Neuronal stem cell (in vitro differentiated cells): ENCODE data around the gene MPRIP.
A peak's percentile ranks its signal among the peaks of the same experiment; 100 is the strongest.

ENCODE experiments used
- DNase-seq: peaks from one replicate; pipeline ENCODE4 v3.0.0-alpha.2; 2013; ENCODE audit warnings: low spot score
- H2AFZ ChIP-seq: one replicate; pipeline ENCODE4 v1.6.1; 2013; ENCODE audit warnings: mild to moderate bottlenecking, low read length, inconsistent platforms
- H2AK5ac ChIP-seq: 2 replicates; pipeline ENCODE4 v1.6.1; 2013; ENCODE audit warnings: low read depth, mild to moderate bottlenecking, inconsistent platforms, low read length, moderate library complexity, mixed read lengths
- H2BK120ac ChIP-seq: 2 replicates; pipeline ENCODE4 v1.6.1; 2013; ENCODE audit warnings: low read depth, mild to moderate bottlenecking, inconsistent platforms, low read length, moderate library complexity, mixed read lengths
- H2BK12ac ChIP-seq: one replicate; pipeline ENCODE4 v1.6.1; 2013; ENCODE audit warnings: low read length, inconsistent platforms
- H2BK15ac ChIP-seq: 2 replicates; pipeline ENCODE4 v1.6.1; 2013; ENCODE audit warnings: mild to moderate bottlenecking, low read length, inconsistent platforms, mixed read lengths
- H2BK5ac ChIP-seq: one replicate; pipeline ENCODE4 v1.6.1; 2013; ENCODE audit warnings: inconsistent platforms, mild to moderate bottlenecking, low read length, moderate library complexity
- H3K14ac ChIP-seq: one replicate; pipeline ENCODE4 v1.6.1; 2013; ENCODE audit warnings: low read length, inconsistent platforms
- H3K18ac ChIP-seq: 2 replicates; pipeline ENCODE4 v1.6.1; 2013; ENCODE audit warnings: low read length, inconsistent platforms
- H3K23ac ChIP-seq: 2 replicates; pipeline ENCODE4 v1.6.1; 2013; ENCODE audit warnings: low read depth, mild to moderate bottlenecking, mixed read lengths, low read length, inconsistent platforms; ENCODE audit not compliant: poor library complexity
- H3K27ac ChIP-seq: replicated peaks from 3 replicates; pipeline ENCODE4 v1.5.1; 2013; ENCODE audit warnings: low read length, inconsistent platforms
- H3K27me3 ChIP-seq, 3 experiments: 2 replicates each; pipeline ENCODE4 v1.6.1; 2013; ENCODE audit warnings: low read length in 3 of 3, mild to moderate bottlenecking in 2 of 3, inconsistent platforms in 1 of 3, low read depth in 1 of 3, mixed read lengths in 1 of 3, moderate library complexity in 1 of 3; ENCODE audit not compliant: control insufficient read depth in 3 of 3, insufficient read depth in 3 of 3
- H3K36me3 ChIP-seq, 2 donors: replicated peaks in 1 of 2; 2 replicates each; pipeline ENCODE4 v1.6.1; 2013; ENCODE audit warnings: low read length in 2 of 2; ENCODE audit not compliant: control insufficient read depth in 2 of 2, insufficient read depth in 2 of 2
- H3K4ac ChIP-seq: 2 replicates; pipeline ENCODE4 v1.6.1; 2013; ENCODE audit warnings: inconsistent platforms, mild to moderate bottlenecking, low read length, moderate library complexity
- H3K4me1 ChIP-seq, 2 donors: 1 replicate in 1 of 2; 2 replicates in 1 of 2; pipeline ENCODE4 v1.6.1; 2013; ENCODE audit warnings: low read length in 2 of 2, low read depth in 1 of 2; ENCODE audit not compliant: control insufficient read depth in 2 of 2, insufficient read depth in 1 of 2
- H3K4me2 ChIP-seq: one replicate; pipeline ENCODE4 v1.6.1; 2013; ENCODE audit warnings: mild to moderate bottlenecking, low read length, inconsistent platforms; ENCODE audit not compliant: insufficient read depth, poor library complexity, severe bottlenecking
- H3K4me3 ChIP-seq, 2 donors: 2 replicates each; pipeline ENCODE4 v1.5.1; 2013; ENCODE audit warnings: low read length in 2 of 2, mild to moderate bottlenecking in 2 of 2, inconsistent platforms in 1 of 2, moderate library complexity in 1 of 2
- H3K79me1 ChIP-seq: one replicate; pipeline ENCODE4 v1.6.1; 2013; ENCODE audit warnings: low read depth, mild to moderate bottlenecking, inconsistent platforms, low read length, moderate library complexity
- H3K9ac ChIP-seq: one replicate; pipeline ENCODE4 v1.6.1; 2013; ENCODE audit warnings: mild to moderate bottlenecking, low read depth, low read length, inconsistent platforms; ENCODE audit not compliant: poor library complexity
- H3K9me3 ChIP-seq, 2 donors: replicated peaks in 1 of 2; 2 replicates each; pipeline versions ENCODE3 to v1.6.1; 2013; ENCODE audit warnings: low read length in 2 of 2, mild to moderate bottlenecking in 2 of 2, inconsistent platforms in 1 of 2, low read depth in 1 of 2, mixed read lengths in 1 of 2, moderate library complexity in 1 of 2; ENCODE audit not compliant: control insufficient read depth in 2 of 2, insufficient read depth in 1 of 2
- H4K8ac ChIP-seq: one replicate; pipeline ENCODE4 v1.6.1; 2013; ENCODE audit warnings: low read depth, mild to moderate bottlenecking, inconsistent platforms, low read length, moderate library complexity
- H4K91ac ChIP-seq: one replicate; pipeline ENCODE4 v1.6.1; 2013; ENCODE audit warnings: low read length, low read depth, mild to moderate bottlenecking, inconsistent platforms; ENCODE audit not compliant: poor library complexity
- WGBS, 2 donors: extraction: QIAGEN DNeasy Blood & Tissue Kit; methylation state at CpG; one replicate each; pipeline ENCODE4 v1.1.7; 2013; ENCODE audit warnings: missing lambda C conversion rate in 2 of 2, mixed read lengths in 1 of 2; ENCODE audit not compliant: insufficient read length in 2 of 2, insufficient replicate concordance in 1 of 2; ENCODE audit errors: extremely low coverage in 2 of 2; 5-methylcytosine and 5-hydroxymethylcytosine counted together

MPRIP gene

GRCh38 chr17:17125136-17126084 is 83.2 kb downstream of the MPRIP start:
- no peak for DNase-seq
- H3K4me1 ChIP-seq: peaks cover 10 to 15% of the 10 kb centered on the region in 2 donors
- no peak overlapping the region for H3K4me3 ChIP-seq
- no peak overlapping the region for H3K14ac ChIP-seq
- H3K79me1 ChIP-seq: peaks cover 14% of the 10 kb centered on the region
- peak overlapping the region; percentile 6 for H2AK5ac ChIP-seq
- no peak overlapping the region for H4K8ac ChIP-seq
- H3K36me3 ChIP-seq: peaks cover 0 to 30% of the 10 kb centered on the region in 2 donors
- peaks cover 0 to 2% of the 10 kb centered on the region in 2 donors for H3K9me3 ChIP-seq
- no peak overlapping the region for H3K18ac ChIP-seq
- no peak overlapping the region for H3K4me2 ChIP-seq
- no peaks in the 10 kb centered on the region for H3K27me3 ChIP-seq
- no CpG with 5 or more reads among the region's 6 CpGs for WGBS, 2 donors
- no peak overlapping the region for H2BK12ac ChIP-seq
- no peak overlapping the region for H2BK15ac ChIP-seq
- H2BK5ac ChIP-seq: no peak overlapping the region
- H3K4ac ChIP-seq: no peak overlapping the region
- H3K27ac ChIP-seq: no peak overlapping the region
- peak overlapping the region; percentile 13 for H3K23ac ChIP-seq
- no peak overlapping the region for H2AFZ ChIP-seq
- no peak overlapping the region for H3K9ac ChIP-seq
- H2BK120ac ChIP-seq: no peak overlapping the region
- no peak overlapping the region for H4K91ac ChIP-seq

- H2AFZ ChIP-seq: no peak overlapping the region
- H3K18ac ChIP-seq: no peak overlapping the region
- H2AK5ac ChIP-seq: no peak overlapping the region
- DNase-seq: no peak
- H2BK15ac ChIP-seq: no peak overlapping the region
- no peak overlapping the region for H2BK12ac ChIP-seq
- H3K9me3 ChIP-seq: peaks cover 0 to 2% of the 10 kb centered on the region in 2 donors
- H3K27me3 ChIP-seq: no peaks in the 10 kb centered on the region
- WGBS, 2 donors: no CpG with 5 or more reads among the region's 21 CpGs
- H4K91ac ChIP-seq: peak overlapping the region; percentile 80
- no peak overlapping the region for H3K27ac ChIP-seq
- no peak overlapping the region for H2BK120ac ChIP-seq
- no peak overlapping the region for H3K4me2 ChIP-seq
- H3K36me3 ChIP-seq: peaks cover 7 to 41% of the 10 kb centered on the region in 2 donors
- no peak overlapping the region for H3K14ac ChIP-seq
- no peak overlapping the region for H2BK5ac ChIP-seq
- no peak overlapping the region for H3K4ac ChIP-seq
- H3K4me1 ChIP-seq: peaks cover 10 to 17% of the 10 kb centered on the region in 2 donors
- H4K8ac ChIP-seq: no peak overlapping the region
- H3K4me3 ChIP-seq: no peak overlapping the region
- peaks cover 14% of the 10 kb centered on the region for H3K79me1 ChIP-seq
- H3K23ac ChIP-seq: no peak overlapping the region
- no peak overlapping the region for H3K9ac ChIP-seq
Measured at GRCh38 chr17:17126131-17127110, 84.2 kb downstream of the MPRIP start.

GRCh38 chr17:17127156-17127555 is 84.9 kb downstream of the MPRIP start:
- Histone ChIP-seq H2AK5ac (no peak overlapping the region), H3K27ac (no peak overlapping the region), H3K36me3 (peaks cover 12 to 48% of the 10 kb centered on the region in 2 donors), H2BK5ac (no peak overlapping the region), H3K4ac (no peak overlapping the region), H3K23ac (no peak overlapping the region), H4K91ac (no peak overlapping the region), H3K9me3 (peaks cover 0 to 2% of the 10 kb centered on the region in 2 donors), H3K18ac (no peak overlapping the region), H2AFZ (no peak overlapping the region), H2BK120ac (no peak overlapping the region), H4K8ac (no peak overlapping the region), H3K4me1 (peaks cover 14 to 24% of the 10 kb centered on the region in 2 donors), H3K4me3 (no peak overlapping the region), H3K27me3 (no peaks in the 10 kb centered on the region), H3K9ac (no peak overlapping the region), H3K14ac (no peak overlapping the region), H3K4me2 (no peak overlapping the region), H2BK15ac (no peak overlapping the region), H3K79me1 (peaks cover 14% of the 10 kb centered on the region), H2BK12ac (no peak overlapping the region)
- WGBS, 2 donors: no CpG with 5 or more reads among the region's 6 CpGs
- DNase-seq: no peak
